SJSA1 (cell line): ENCODE data around the gene ADCY7. TPM values are rescaled to one million over a fixed set of nuclear protein-coding genes. Genes with fewer than 3 reads are reported as not detected.

Experiments used
- DNase-seq, 2 experiments: peaks; one replicate each; pipeline ENCODE4 v3.0.0-alpha.2; 2015 to 2020; ENCODE audit warnings: low spot score in 2 of 2, low read depth in 1 of 2
- H3K27ac ChIP-seq: fragments of 250-450 bp; sonication (Bioruptor Pico); 2 replicates; pipeline ENCODE4 v1.5.1; 2020; ENCODE audit warnings: mild to moderate bottlenecking, moderate library complexity
- H3K27me3 ChIP-seq: fragments of 250-450 bp; sonication (Bioruptor Pico); replicated peaks from 2 replicates; pipeline ENCODE4 v1.5.1; 2020; ENCODE audit warnings: mild to moderate bottlenecking, moderate library complexity
- H3K36me3 ChIP-seq: fragments of 250-450 bp; sonication (Bioruptor Pico); 2 replicates; pipeline ENCODE4 v1.5.1; 2020; ENCODE audit warnings: mild to moderate bottlenecking
- H3K4me1 ChIP-seq: fragments of 250-450 bp; sonication (Bioruptor Pico); replicated peaks from 2 replicates; pipeline ENCODE4 v1.6.1; 2021; ENCODE audit warnings: mild to moderate bottlenecking
- H3K4me3 ChIP-seq: fragments of 250-450 bp; sonication (Bioruptor Pico); 2 replicates; pipeline ENCODE4 v1.5.1; 2020; ENCODE audit warnings: mild to moderate bottlenecking
- H3K9me3 ChIP-seq: fragments of 250-450 bp; sonication (Bioruptor Pico); replicated peaks from 2 replicates; pipeline ENCODE4 v1.5.1; 2020; ENCODE audit warnings: mild to moderate bottlenecking
- total RNA-seq: library from RNA; depleted of rRNA; stranded (reverse); fragments of >200 nt; shearing (Covaris generic); gene quantifications from 2 replicates; pipeline ENCODE4 v1.2.3, GENCODE V29; 2014

Gene ADCY7
- total RNA-seq, 1 experiment from 2014 or later = 103 TPM

DNA sequence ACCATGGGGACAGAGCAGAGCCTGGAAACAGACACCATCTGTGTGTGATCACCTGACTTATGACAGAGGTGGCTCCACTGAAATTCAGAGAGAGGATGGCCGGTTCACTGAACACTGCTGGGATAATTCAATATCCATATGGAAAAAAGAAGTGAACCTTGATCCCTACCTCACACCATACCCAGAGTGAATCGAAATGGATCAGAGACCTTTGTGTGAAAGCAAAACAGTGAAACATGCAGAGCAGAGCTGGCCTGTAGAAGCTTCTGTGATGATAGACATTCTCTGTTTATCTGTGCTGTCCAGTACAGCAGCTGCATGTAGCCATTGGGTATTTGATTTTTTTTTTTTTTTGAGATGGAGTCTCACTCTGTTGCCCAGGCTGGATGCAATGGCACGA lies 20.3 kb downstream of the ADCY7 start:
- H3K27ac ChIP-seq = no peak overlapping the region
- H3K27me3 ChIP-seq = no peaks in the 10 kb centered on the region
- no peak for DNase-seq
- H3K9me3 ChIP-seq = no peaks in the 10 kb centered on the region
- H3K4me1 ChIP-seq = no peaks in the 10 kb centered on the region
- H3K4me3 ChIP-seq = no peak overlapping the region
- peaks cover 59% of the 10 kb centered on the region for H3K36me3 ChIP-seq

DNA sequence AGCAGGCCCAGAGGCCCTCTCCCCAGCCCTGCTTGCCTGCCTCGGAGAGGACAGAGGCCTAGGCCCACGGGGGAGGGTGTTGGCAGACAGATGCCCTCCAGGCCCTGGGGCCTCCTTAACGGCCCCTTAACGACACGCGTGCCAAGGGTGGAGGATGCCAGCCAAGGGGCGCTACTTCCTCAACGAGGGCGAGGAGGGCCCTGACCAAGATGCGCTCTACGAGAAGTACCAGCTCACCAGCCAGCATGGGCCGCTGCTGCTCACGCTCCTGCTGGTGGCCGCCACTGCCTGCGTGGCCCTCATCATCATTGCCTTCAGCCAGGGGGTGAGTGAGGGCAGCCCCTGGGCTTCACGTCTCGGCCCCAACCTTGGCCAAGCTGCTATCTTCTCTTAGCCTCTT lies 21.7 kb downstream of the ADCY7 start:
- no peak for DNase-seq
- no peaks in the 10 kb centered on the region for H3K9me3 ChIP-seq
- no peak overlapping the region for H3K4me3 ChIP-seq
- no peak overlapping the region for H3K27ac ChIP-seq
- no peaks in the 10 kb centered on the region for H3K4me1 ChIP-seq
- H3K36me3 ChIP-seq = peaks cover 68% of the 10 kb centered on the region
- H3K27me3 ChIP-seq = no peaks in the 10 kb centered on the region

DNA sequence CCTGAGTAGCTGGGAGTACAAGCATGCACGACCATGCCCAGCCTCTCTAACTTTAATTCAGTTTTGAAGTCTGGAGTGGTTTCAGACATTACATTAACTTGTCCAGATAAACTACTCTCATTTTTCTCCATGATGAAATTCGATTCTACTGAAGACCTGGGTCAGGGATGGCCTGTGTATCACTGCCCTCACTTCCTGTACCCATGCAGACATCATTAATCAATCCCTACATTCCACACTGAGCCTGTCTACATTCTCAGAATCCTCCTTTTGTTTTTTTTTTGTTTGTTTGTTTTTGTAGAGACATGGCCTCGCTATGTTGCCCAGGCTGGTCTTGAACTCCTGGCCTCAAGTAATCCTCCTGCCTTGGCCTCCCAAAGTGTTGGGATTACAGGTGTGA lies 22.6 kb downstream of the ADCY7 start:
- Histone ChIP-seq H3K4me3 (no peak overlapping the region), H3K36me3 (peaks cover 71% of the 10 kb centered on the region), H3K4me1 (no peaks in the 10 kb centered on the region), H3K27ac (no peak overlapping the region), H3K27me3 (no peaks in the 10 kb centered on the region), H3K9me3 (no peaks in the 10 kb centered on the region)
- no peak for DNase-seq

DNA sequence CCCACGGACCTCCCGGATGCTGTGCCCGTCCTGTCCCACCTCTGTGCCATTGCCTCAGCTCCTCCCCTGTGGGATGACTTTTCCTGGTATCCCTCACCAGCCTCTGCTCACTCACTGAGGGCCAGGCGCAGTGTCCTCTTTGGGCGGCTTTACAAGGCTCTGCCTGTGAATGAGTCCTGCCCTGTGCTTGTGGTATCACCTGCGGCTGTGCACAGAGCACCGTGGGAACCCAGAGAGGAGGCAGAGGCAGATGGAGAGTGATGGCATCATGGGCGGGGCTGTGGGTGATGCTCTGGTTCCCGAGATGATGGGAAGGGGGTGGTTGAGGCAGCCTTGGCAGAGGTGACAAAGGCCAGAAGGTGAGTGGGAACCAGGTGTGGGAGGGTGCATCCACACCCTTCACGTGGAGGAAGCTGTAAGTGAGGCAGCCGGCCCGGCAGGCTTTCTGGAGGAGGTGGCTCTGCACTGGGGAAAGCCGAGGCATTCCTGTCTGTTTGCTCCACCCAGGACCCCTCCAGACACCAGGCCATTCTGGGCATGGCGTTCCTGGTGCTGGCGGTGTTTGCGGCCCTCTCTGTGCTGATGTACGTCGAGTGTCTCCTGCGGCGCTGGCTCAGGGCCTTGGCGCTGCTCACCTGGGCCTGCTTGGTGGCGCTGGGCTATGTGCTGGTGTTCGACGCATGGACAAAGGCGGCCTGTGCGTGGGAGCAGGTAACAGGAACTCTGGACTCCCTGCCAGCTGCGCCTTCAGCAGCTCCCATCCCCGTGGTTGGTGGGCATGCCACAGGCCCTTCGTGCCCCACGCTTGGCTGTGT lies 23.8 kb downstream of the ADCY7 start:
- Histone ChIP-seq H3K36me3 (peaks cover 83% of the 10 kb centered on the region), H3K4me1 (peaks cover 4% of the 10 kb centered on the region; the same call in 1 of the 2 replicates), H3K4me3 (no peak overlapping the region), H3K27me3 (no peaks in the 10 kb centered on the region), H3K27ac (no peak overlapping the region), H3K9me3 (no peaks in the 10 kb centered on the region)
- DNase-seq = no peak

DNA sequence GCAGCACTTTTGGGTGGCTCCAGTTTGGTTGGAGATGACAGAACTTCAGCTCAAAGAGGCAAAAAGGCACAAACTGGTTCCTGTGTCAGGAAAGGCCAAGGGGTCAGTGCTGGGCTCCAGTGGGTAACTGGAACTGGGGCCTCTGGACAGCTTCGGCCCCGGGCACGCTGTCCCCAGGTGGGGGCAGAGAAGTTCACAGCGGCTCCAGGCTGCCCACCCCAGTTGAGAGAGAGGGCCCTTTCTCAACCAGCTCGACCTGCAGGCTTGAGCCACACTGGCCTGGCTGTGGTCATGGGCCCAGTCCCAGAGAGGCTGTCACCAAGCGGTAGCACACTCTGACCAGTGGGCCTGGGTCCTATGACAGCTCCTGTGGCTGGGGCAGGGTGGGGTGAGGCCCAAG lies 24.5 kb downstream of the ADCY7 start:
- Histone ChIP-seq H3K27me3 (no peaks in the 10 kb centered on the region), H3K36me3 (peaks cover 90% of the 10 kb centered on the region), H3K9me3 (no peaks in the 10 kb centered on the region), H3K4me1 (peaks cover 4% of the 10 kb centered on the region; the same call in 1 of the 2 replicates), H3K27ac (no peak overlapping the region), H3K4me3 (no peak overlapping the region)
- no peak for DNase-seq

DNA sequence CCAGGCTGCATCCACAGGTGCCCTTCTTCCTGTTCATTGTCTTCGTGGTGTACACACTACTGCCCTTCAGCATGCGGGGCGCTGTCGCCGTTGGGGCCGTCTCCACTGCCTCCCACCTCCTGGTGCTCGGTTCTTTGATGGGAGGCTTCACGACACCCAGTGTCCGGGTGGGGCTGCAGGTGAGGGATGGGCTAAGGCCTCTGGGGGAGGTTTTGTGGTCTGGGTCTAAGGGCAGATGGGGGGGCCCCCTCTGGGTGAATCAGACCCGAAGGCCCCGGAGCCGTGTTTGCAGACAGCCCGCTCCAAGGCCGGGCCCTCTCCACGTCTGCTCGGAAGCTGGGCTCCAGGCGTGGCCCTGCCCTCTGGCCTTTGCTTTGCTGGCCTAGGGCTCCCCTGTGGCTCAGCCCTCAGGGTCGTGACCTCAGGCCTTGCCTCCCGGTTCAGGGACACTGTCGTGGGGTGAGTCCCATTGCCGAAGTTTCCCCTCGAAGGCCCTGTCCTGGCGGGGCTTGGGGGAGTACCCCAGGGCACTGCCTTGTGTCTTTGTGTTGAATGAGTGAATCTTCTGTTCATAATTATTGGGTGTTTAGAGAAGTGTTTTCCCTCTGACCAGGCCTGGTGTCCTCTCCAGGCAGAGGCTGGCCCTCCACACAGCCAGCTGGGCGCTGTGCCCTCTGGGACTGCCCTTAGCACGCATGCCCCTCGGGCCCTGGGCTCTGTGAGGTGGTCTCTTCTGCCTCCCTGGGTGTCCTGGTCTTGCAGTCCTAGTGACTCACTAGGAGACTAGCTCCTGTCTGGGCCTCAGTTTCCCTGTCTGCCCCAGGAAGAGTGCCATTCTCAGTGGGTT lies 25.6 kb downstream of the ADCY7 start:
- H3K27me3 ChIP-seq = no peaks in the 10 kb centered on the region
- no peaks in the 10 kb centered on the region for H3K9me3 ChIP-seq
- peaks cover 96% of the 10 kb centered on the region for H3K36me3 ChIP-seq
- DNase-seq = no peak
- no peak overlapping the region for H3K4me3 ChIP-seq
- H3K4me1 ChIP-seq = peaks cover 4% of the 10 kb centered on the region; the same call in 1 of the 2 replicates
- no peak overlapping the region for H3K27ac ChIP-seq

DNA sequence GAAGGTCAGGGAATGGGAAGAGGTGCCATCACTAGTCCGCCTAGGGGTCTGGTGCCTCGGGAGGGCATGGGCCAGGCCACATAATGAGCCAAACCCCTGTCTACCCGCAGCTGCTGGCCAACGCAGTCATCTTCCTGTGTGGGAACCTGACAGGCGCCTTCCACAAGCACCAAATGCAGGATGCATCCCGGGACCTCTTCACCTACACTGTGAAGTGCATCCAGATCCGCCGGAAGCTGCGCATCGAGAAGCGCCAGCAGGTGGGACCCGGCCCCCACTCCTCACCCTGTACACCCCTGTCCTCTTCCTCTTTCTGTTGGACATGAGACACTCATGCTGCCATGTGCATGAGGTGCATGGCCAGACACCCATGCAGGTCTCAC lies 26.2 kb downstream of the ADCY7 start:
- no peak for DNase-seq
- H3K27ac ChIP-seq = no peak overlapping the region
- no peaks in the 10 kb centered on the region for H3K27me3 ChIP-seq
- H3K4me3 ChIP-seq = no peak overlapping the region
- peaks cover 4% of the 10 kb centered on the region; the same call in 1 of the 2 replicates for H3K4me1 ChIP-seq
- peaks cover 97% of the 10 kb centered on the region for H3K36me3 ChIP-seq
- H3K9me3 ChIP-seq = no peaks in the 10 kb centered on the region

DNA sequence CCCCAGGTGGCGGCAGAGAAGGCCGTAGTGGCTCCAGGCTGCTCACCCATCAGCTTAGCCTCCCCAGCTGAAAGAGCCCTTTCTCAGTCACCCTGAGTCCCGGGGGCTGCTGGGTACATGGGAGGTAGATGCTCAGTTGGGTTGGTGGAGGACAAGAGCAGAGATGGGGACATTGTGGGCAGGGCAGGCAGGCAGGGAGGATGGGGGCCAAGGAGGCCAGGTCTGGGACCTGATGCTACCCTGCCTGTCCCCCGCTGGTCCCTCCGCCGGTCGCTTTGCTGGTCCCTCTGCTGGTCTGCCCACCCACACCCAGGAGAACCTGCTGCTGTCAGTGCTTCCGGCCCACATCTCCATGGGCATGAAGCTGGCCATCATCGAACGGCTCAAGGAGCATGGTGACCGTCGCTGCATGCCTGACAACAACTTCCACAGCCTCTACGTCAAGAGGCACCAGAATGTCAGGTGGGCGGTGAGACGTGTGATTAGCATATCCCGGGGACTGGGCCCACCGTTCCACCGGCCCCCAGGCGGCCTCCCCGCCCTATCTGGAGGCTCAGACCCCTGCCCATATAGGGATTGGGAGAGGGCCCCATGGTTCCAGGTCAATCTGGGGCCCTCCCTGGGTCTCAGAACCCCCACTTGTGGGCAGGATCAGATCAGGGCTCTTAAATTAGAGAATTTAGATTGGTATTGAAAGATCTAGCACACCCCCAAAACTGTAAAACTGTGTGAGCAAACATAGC lies 26.9 kb downstream of the ADCY7 start:
- Histone ChIP-seq H3K4me3 (no peak overlapping the region), H3K27ac (no peak overlapping the region), H3K4me1 (peaks cover 4% of the 10 kb centered on the region; the same call in 1 of the 2 replicates), H3K27me3 (no peaks in the 10 kb centered on the region), H3K9me3 (no peaks in the 10 kb centered on the region), H3K36me3 (peaks cover 97% of the 10 kb centered on the region)
- DNase-seq = no peak

DNA sequence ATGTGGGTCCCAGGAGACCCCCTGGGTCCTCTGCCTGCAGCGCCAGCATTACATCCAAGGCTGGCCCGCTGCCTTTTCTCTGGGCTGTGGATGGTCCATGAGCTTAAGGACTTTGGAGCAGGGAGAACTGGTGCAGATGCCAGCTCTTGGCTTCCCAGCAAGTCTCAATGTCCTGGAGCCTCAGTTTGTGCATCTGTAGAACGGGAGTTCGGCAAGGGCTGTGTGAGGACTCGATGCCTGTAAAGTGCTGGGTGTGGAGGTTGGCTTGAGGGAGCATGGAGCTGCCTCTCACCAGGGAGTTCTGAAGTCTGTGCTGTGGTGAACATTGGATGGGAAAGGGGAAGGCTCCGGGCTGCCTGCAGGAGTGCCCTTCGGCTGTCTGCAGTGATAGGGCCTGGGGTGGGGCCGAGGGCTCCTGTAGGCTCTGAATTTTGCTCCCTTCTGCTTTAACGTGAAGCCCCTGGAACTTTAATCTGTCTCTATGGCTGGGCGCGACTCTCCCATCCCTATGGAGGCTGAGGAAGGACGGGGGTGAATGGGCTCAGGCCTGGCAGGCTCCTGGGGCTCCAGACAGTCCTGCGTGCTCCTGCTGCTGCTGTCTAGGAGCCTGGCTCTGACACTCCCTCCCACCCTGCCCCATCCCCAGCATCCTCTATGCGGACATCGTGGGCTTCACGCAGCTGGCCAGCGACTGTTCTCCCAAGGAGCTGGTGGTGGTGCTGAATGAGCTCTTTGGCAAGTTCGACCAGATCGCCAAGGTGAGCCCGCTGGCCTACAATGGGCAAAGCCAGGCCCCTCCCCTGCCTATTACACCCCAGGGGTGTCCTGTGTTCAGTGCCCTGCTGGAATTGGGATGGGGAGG lies 27.9 kb downstream of the ADCY7 start:
- H3K36me3 ChIP-seq = peaks cover 97% of the 10 kb centered on the region
- DNase-seq = no peak
- H3K27ac ChIP-seq = no peak overlapping the region
- no peaks in the 10 kb centered on the region for H3K27me3 ChIP-seq
- H3K9me3 ChIP-seq = no peaks in the 10 kb centered on the region
- peaks cover 4% of the 10 kb centered on the region for H3K4me1 ChIP-seq
- no peak overlapping the region for H3K4me3 ChIP-seq

DNA sequence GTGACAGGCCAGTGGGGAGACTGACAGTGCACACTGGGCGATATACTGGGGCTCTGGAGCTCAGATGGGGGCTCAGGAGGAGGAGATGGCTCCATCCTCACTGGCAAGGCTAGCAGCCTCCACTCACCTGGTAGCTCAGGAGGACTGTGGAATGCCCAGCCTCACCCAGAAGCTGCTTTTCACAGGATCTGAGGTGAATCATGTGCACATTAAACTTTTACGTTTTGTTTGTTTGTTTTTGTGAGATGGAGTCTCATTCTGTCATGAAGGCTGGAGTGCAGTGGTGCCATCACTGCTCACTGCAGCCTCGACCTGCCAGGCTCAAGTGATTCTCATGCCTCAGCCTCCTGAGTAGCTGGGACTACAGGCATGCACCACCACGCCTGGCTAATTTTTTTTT lies 28.6 kb downstream of the ADCY7 start:
- Histone ChIP-seq H3K36me3 (peaks cover 96% of the 10 kb centered on the region), H3K27ac (no peak overlapping the region), H3K4me3 (no peak overlapping the region), H3K9me3 (no peaks in the 10 kb centered on the region), H3K27me3 (no peaks in the 10 kb centered on the region), H3K4me1 (peaks cover 4% of the 10 kb centered on the region)
- no peak for DNase-seq

DNA sequence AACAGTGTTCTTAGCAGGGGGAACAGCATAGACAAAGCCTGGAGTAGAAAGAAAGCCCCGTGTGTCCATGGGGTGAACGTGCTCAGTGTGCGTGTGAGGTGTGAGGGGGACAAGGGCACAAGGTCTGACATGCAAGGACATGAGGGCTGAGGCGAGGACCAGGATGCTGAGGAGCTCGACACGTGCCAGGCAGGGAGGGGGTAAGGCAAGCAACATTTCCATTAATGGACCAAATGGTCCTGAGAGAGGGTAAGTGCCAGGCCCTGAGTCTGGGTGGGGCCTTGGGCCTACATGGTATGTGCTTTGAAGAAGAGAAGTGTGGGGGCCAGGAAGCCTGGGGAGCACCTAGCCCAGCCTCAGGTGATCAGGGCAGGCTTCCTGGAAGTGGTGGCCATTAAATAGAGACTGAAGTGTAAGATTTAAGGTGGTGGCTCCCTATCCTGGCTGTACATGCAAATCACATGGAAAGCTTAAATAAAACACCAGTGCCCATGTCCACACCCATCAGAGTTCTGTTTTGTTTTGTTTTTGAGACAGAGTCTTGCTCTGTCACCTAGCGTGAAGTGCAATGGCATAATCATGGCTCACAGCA lies 29.3 kb downstream of the ADCY7 start:
- Histone ChIP-seq H3K9me3 (no peaks in the 10 kb centered on the region), H3K27me3 (no peaks in the 10 kb centered on the region), H3K4me1 (peaks cover 10% of the 10 kb centered on the region), H3K27ac (no peak overlapping the region), H3K4me3 (no peak overlapping the region), H3K36me3 (peaks cover 95% of the 10 kb centered on the region)
- DNase-seq = no peak

DNA sequence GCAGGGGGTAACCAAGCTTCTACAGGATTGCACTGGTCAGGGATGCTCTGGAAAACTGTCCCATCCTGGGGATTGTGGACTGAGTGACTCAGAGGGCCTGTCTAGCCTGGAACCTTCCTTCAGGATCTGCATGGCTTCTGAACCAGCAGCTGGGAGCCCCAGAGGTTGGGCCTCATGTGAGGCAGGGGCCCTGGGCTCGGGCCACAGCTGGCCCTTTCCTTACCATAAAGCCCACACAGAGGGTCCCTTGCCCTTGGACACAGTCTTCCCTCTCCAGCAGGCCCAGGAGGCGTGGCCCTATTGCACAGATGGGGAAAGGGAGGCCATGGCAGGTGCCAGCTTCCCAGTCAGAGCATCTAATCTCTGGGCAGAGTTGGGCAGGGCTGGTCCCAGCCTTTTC lies 30.5 kb downstream of the ADCY7 start:
- Histone ChIP-seq H3K4me3 (no peak overlapping the region), H3K27me3 (no peaks in the 10 kb centered on the region), H3K4me1 (peaks cover 21% of the 10 kb centered on the region), H3K36me3 (peaks cover 98% of the 10 kb centered on the region), H3K9me3 (no peaks in the 10 kb centered on the region), H3K27ac (no peak overlapping the region)
- DNase-seq = no peak
